EL (cell line): Measurements from ENCODE around the gene NUP85.
"Not testable (repeated sequence)": the region's sequence is repeated elsewhere in the genome, so short reads cannot be mapped to it uniquely, and the experiment has no call there.

Experiments
- DNase-seq: peaks from one replicate; pipeline ENCODE4 v3.0.0-alpha.2; 2016

The NUP85 gene

DNA sequence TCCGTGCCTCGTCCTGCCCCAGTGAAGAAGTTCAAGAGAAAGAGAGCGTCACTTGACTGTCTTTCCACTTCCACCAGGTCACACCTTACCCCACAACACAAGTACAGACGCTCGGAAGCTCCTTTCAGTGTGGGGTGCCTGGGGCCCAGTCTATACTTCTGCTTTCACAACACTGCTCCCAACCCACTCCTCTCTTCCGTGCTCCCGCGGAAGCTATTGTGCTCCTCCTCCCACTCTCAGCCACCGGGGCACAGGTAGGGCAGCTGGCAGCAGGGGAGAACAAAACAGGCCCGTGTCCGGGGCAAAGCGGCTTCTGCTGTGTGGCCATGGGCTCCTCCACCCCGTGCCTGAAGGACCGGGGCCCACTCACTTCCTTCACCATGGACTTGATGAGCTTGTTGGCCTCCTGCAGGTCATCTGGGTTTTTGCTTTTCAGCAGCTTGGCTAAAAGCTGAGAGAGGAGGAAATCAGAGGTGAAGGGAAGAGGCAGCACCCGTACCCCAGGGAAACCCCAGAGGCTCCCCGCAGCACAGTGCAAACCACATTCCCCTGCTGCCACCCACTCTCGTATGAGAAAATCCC lies 37.1 kb downstream of the NUP85 start:
- no peak for DNase-seq

- DNase-seq: no peak
These were observed 38.8 kb downstream of the NUP85 start for GRCh38 chr17:75244133-75244866.

GRCh38 chr17:75245011-75245410 lies 39.5 kb downstream of the NUP85 start:
- DNase-seq: no peak

GRCh38 chr17:75246404-75246803 lies 40.9 kb downstream of the NUP85 start:
- no peak for DNase-seq

DNA sequence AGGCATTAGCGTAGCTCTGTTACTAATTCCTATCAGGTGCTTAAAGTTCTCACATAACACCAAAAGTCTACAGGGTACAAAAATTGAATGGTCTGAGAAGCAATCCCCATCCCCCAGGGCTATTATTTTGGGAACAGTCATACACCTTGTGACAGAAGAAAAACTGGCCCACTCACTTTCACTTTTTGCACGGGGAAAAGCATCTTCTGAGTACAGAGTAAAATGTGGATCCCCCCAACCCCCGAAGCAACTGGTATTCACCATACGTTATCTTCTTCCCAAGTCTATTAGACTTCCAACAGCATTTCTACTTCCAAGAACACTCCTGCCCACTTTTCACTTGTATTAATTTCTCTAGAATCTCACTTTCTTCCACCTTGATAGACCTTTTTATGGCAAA lies 44.1 kb downstream of the NUP85 start:
- DNase-seq: no peak

- no peak for DNase-seq
These were observed 44.6 kb downstream of the NUP85 start for GRCh38 chr17:75250009-75250471.

- no peak for DNase-seq
These were observed 46.7 kb downstream of the NUP85 start for GRCh38 chr17:75252039-75252816.

- DNase-seq: not testable (repeated sequence)
These were observed 50.6 kb downstream of the NUP85 start for GRCh38 chr17:75255954-75256698.

DNA sequence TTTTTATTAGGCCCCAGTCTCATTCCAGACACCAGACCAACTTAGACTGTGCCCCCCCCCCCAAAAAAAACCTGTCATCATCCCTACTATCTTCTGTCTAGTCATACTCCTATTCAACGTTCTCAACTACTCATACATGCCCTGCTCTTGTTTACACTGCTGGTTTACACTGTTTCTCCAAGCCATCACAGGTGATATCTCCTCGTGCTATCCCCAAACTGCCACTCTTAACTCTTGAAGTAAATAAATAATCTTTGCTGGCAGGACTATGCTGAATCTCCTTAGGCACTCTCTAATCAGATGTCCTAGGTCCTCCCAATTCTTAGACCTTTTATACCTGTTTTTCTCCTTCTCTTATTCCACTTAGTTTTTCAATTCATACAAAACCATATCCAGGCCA lies 51.7 kb downstream of the NUP85 start:
- DNase-seq: not testable (repeated sequence)

GRCh38 chr17:75260641-75261335 lies 55.3 kb downstream of the NUP85 start:
- no peak for DNase-seq

- DNase-seq: peak; percentile 94
These were observed 56.0 kb downstream of the NUP85 start, which contains the start of the genes GGA3 and MRPS7 for GRCh38 chr17:75261336-75262111. Gene GGA3, minus strand, starts transcription at chr17:75261606. Its CDS starts 19 bp downstream, at chr17:75261587. Gene MRPS7, plus strand, starts transcription at chr17:75261879. Its CDS starts 22 bp downstream, at chr17:75261901.

- DNase-seq: no peak
These were observed 56.7 kb downstream of the NUP85 start for GRCh38 chr17:75262112-75262606.

- no peak for DNase-seq
These were observed 57.6 kb downstream of the NUP85 start for GRCh38 chr17:75263055-75263454.

DNA sequence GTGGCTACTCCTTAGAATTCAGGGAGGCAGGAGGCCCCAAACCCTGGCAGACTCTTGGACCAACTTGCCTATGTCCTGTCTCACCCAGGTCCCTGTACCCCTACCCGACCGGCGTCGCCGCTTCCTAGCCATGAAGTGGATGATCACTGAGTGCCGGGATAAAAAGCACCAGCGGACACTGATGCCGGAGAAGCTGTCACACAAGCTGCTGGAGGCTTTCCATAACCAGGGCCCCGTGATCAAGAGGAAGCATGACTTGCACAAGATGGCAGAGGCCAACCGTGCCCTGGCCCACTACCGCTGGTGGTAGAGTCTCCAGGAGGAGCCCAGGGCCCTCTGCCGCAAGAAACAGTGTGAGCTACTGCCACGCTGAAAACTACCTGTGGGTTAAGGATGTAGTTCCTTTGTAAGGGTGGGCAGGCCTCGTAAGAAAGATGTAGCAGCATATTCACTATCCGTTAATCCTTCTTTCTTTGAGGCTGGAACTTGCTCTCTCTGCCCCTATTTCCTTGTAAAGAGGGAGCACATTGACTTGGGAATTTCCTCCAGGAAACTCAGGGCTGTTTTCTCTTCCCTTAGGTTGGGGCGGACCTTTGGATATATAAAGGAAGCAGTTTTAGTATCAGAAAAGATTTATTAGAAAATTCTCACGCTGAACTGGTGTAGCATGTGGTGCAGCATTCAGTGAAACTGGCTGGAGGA lies 60.3 kb downstream of the NUP85 start:
- DNase-seq: no peak

DNA sequence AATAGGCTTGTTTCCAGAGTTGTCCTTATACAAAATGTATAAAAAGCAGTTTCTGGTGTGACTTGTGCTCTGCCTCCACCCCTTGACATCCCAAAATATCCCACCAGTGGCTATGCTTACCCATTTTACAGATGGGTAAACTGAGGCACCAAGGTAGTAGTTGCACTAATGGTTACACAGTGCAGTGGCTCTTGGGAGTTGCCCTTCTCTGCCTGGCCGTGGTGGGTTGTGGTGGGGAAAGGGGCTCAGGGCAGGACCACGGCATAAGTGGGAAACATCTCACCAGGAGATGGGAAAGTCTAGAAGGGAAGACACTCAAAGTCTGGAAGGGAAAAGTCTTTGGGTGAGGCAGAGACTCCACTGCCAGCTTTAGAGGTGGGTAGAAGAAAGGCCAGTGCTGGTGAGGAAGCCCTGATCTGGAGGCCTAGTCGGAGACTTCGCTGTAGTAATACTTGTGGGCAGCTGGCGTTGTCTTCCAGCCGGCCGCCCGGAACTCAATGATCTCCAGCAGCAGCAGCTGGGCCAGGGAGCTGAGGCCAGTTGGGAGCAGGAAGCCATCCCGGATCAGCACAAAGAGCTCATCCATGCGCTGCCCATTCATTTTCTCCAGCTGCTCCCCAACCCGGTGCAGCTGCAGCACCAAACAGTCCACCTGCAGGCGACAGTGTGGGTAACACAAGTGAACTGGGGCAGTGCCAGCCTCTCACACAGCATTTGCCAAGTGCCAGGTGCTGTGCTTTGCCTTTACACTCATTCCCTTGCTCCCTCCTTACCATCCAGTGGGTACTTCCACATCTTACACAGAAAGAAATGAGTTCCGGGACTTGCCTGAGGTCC lies 61.1 kb downstream of the NUP85 start:
- no peak for DNase-seq

GRCh38 chr17:75267153-75267410 lies 61.6 kb downstream of the NUP85 start:
- DNase-seq: no peak

DNA sequence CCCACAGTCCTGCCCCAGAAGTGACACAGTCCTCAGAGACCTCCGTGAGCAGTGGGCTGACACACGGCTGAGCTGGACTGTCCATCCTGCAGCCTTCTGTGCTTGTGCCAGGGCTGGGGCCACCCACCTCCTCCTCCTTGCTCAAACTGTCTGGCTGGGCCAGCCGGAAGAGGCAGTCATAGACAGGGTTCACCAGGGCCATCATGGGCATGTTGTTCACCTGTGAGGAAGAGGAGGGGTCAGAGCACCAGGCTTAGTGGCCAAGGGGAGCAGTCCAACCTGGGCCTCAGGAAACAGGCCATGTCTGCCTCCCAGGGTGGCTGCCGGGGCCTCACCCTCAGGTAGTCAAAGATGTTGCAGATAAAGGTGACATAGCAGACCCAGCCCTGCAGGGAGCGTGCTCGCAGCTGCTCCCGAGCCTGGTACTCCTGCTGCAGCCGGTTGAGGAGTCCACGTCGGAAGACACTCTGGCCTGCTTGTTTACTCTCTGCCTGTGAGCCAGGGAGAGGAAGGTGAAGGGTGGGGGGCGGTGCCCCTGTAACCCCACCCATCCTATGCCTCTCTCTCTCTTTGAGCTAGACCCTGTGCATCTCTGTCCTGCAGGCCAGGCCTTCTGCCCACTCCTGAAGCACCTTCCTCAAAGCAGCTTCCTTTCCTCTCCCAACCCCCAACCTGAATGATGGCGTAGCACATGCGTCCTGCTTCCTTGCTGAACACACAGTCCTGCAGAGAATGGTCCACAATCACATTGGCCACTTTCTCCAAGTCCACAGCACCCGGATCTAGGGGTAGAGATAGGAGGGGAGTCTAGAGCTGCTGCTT lies 62.1 kb downstream of the NUP85 start:
- DNase-seq: no peak

DNA sequence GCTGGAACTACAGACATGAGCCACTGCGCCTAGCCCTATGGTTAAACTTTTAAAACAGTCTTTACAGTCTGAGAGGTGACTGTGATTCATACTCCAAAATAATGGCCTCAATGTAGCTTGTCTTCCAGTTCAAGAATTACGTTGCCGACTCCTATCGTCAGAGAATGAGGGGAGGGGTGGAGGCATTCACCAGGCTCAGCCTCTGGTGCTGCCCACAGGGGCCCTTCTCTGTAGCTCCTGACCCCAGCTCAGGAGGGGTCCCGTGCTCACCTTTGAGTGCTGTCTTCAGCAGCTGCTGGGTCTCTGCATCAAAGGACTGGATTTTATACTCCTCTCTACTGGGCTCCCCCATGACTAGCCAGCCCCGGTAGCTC lies 64.4 kb downstream of the NUP85 start:
- DNase-seq: no peak
